ENCODE data around the gene XYLT1. TPM values are rescaled to one million over a fixed set of nuclear protein-coding genes. Genes with fewer than 3 reads are reported as not detected.

The XYLT1 gene
- total RNA-seq, 1 experiment from 2014 or later, result 1.7 TPM

DNA sequence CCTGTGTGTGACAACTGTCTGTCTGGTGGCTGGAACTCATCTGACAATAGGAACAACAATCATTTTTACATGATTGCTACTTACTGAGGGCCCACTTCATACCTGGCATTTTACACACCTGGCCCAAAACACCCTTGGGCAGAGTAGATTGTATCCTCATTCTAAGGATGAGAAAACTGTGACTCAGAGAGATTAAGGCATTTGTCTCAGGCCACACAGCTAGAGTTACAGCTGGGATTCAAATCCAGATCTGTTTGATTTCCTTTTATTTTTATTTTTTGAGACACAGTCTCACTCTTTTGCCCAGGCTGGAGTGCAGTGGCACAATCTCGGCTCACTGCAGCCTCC, 242.1 kb downstream of the XYLT1 start:
- Histone ChIP-seq H3F3A (ENCODE audit: insufficient read depth, low read depth) (no peaks in the 10 kb centered on the region), H3K79me2 (ENCODE audit: low read depth) (no peaks in the 10 kb centered on the region), H3K9me3 (ENCODE audit: insufficient read depth, low read depth) (no peaks in the 10 kb centered on the region), H4K20me1 (ENCODE audit: insufficient read depth) (no peaks in the 10 kb centered on the region), H3K36me3 (ENCODE audit: low read depth) (no peaks in the 10 kb centered on the region), H2AFZ (no peak overlapping the region), H3K4me3 (no peak overlapping the region), H3K4me1 (replicated peaks; ENCODE audit: insufficient read depth) (no peaks in the 10 kb centered on the region), H3K27me3 (ENCODE audit: insufficient read depth, low read depth) (no peaks in the 10 kb centered on the region), H3K9me2 (ENCODE audit: insufficient read depth) (no peaks in the 10 kb centered on the region), H3K27ac (no peak overlapping the region), H3K4me2 (no peak overlapping the region)
- TF ChIP-seq EZH2 (IDR thresholded peaks at IDR 0.05; ENCODE audit: low read depth), result no peak
- TF ChIP-seq, protein P1, sequence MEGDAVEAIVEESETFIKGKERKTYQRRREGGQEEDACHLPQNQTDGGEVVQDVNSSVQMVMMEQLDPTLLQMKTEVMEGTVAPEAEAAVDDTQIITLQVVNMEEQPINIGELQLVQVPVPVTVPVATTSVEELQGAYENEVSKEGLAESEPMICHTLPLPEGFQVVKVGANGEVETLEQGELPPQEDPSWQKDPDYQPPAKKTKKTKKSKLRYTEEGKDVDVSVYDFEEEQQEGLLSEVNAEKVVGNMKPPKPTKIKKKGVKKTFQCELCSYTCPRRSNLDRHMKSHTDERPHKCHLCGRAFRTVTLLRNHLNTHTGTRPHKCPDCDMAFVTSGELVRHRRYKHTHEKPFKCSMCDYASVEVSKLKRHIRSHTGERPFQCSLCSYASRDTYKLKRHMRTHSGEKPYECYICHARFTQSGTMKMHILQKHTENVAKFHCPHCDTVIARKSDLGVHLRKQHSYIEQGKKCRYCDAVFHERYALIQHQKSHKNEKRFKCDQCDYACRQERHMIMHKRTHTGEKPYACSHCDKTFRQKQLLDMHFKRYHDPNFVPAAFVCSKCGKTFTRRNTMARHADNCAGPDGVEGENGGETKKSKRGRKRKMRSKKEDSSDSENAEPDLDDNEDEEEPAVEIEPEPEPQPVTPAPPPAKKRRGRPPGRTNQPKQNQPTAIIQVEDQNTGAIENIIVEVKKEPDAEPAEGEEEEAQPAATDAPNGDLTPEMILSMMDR (conservative IDR thresholded peaks at IDR 0.05), result no peak
- BruUV-seq (replicated peaks), result no TSS peak
- POLR2A ChIA-PET (ENCODE audit: unreplicated experiment), result no interaction called here
- DNase-seq, result no peak
- intact Hi-C loops (cut with micrococcal nuclease; ENCODE audit: unreplicated experiment), result no loop called here
- CTCF ChIA-PET, result no interaction called here

DNA sequence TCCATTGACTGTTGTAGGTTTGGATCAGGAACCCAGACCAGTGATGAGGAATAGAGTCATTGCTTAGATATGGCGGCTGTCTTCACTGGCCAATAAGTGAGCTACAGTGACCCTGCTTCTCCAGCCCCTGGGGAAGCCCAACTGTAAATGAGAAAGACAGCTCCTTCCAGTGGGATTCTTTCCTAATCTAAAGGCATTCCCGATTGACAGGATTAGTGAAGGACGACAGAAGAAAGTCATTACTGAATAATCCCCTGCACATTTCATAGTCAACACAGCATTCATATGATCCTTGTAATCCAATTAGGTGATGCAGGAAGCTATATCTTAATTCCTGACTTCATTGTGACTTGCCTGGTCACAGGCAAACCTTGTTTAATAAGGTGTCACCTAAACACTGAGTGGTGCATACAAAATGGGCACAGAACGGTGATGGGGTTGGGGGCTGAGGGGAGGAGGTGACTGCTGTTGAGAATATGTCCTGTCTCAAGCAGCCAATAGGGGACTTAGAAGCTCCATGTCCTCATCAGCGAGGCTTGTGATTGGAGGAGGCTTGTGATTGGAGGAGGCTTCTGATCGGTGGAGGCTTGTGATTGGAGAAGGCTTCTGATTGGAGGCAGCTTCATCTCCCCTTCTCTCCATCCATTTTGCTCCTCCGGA, 242.6 kb downstream of the XYLT1 start:
- intact Hi-C loops (cut with micrococcal nuclease; ENCODE audit: unreplicated experiment), result no loop called here
- no peak overlapping the region for H3K27ac ChIP-seq
- no peaks in the 10 kb centered on the region for H3K4me1 ChIP-seq (replicated peaks; ENCODE audit: insufficient read depth)

DNA sequence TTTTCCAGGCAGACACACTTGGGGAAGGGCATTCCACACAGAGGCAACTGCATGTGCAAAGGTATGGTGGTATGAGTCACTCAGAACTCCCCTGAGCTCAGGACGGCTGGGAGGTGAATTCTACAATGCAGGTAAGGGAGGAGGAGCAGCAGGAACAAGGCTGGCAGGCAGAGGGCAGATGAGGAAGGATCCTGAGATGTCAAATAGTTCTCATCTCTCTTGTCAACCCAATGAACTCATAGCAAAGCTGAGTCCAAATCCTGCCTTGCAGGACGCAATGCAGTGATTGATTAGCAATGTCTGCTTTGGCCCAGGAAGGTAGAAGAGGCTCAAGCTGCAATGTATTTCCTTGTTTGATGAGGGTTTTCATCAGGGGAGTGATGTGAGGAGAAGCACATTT, 243.5 kb downstream of the XYLT1 start:
- TF ChIP-seq, protein P1 (conservative IDR thresholded peaks at IDR 0.05), result no peak
- H2AFZ ChIP-seq, result no peak overlapping the region
- H3K9me3 ChIP-seq (ENCODE audit: insufficient read depth, low read depth), result no peaks in the 10 kb centered on the region
- no peaks in the 10 kb centered on the region; the same call in 1 of the 2 replicates for H3K27me3 ChIP-seq (ENCODE audit: insufficient read depth, low read depth)
- no peaks in the 10 kb centered on the region for H3K36me3 ChIP-seq (ENCODE audit: low read depth)
- no peaks in the 10 kb centered on the region for H3K4me1 ChIP-seq (replicated peaks; ENCODE audit: insufficient read depth)
- H3K27ac ChIP-seq, result no peak overlapping the region
- no TSS peak for BruUV-seq (replicated peaks)
- POLR2A ChIA-PET (ENCODE audit: unreplicated experiment), result no interaction called here
- no peaks in the 10 kb centered on the region for H3K9me2 ChIP-seq (ENCODE audit: insufficient read depth)
- H3K4me2 ChIP-seq, result no peak overlapping the region
- CTCF ChIA-PET, result no interaction called here
- no peak for DNase-seq
- H4K20me1 ChIP-seq (ENCODE audit: insufficient read depth), result no peaks in the 10 kb centered on the region
- intact Hi-C loops (cut with micrococcal nuclease; ENCODE audit: unreplicated experiment), result no loop called here
- H3K79me2 ChIP-seq (ENCODE audit: low read depth), result no peaks in the 10 kb centered on the region
- no peaks in the 10 kb centered on the region for H3F3A ChIP-seq (ENCODE audit: insufficient read depth, low read depth)
- no peak overlapping the region for H3K4me3 ChIP-seq

More for the DNA sequence above, 242.6 kb downstream of the XYLT1 start:
- Histone ChIP-seq H4K20me1 (ENCODE audit: insufficient read depth) (no peaks in the 10 kb centered on the region), H3K79me2 (ENCODE audit: low read depth) (no peaks in the 10 kb centered on the region), H3K4me2 (no peak overlapping the region), H3K4me3 (no peak overlapping the region), H3K27me3 (ENCODE audit: insufficient read depth, low read depth) (no peaks in the 10 kb centered on the region), H3K9me2 (ENCODE audit: insufficient read depth) (no peaks in the 10 kb centered on the region), H3F3A (ENCODE audit: insufficient read depth, low read depth) (no peaks in the 10 kb centered on the region), H3K9me3 (ENCODE audit: insufficient read depth, low read depth) (no peaks in the 10 kb centered on the region), H3K36me3 (ENCODE audit: low read depth) (no peaks in the 10 kb centered on the region), H2AFZ (no peak overlapping the region)
- ChIA-PET CTCF (no interaction called here), POLR2A (ENCODE audit: unreplicated experiment) (no interaction called here)
- no TSS peak for BruUV-seq (replicated peaks)
- no peak for DNase-seq
- no peak for TF ChIP-seq EZH2 (IDR thresholded peaks at IDR 0.05; ENCODE audit: low read depth)
- TF ChIP-seq, protein P1 (conservative IDR thresholded peaks at IDR 0.05), result no peak

All from PC-9 (cell line).